MM.1S (cell line): ENCODE measurements around the gene TERT.

ENCODE experiments used
- EZH2 ChIP-seq: fragments of 300-600 bp; sonication (generic); optimal IDR thresholded peaks from 2 replicates; pipeline ENCODE3; 2017; ENCODE audit warnings: low read depth, mild to moderate bottlenecking, antibody characterized with exemption, low read length, mixed read lengths
- TF ChIP-seq, protein P1 (sequence below): fragments of 300-600 bp; sonication (generic); IDR thresholded peaks from 2 replicates; pipeline ENCODE4 v1.5.1; 2016; ENCODE audit warnings: antibody characterized with exemption, low read length, mixed read lengths

DNA sequence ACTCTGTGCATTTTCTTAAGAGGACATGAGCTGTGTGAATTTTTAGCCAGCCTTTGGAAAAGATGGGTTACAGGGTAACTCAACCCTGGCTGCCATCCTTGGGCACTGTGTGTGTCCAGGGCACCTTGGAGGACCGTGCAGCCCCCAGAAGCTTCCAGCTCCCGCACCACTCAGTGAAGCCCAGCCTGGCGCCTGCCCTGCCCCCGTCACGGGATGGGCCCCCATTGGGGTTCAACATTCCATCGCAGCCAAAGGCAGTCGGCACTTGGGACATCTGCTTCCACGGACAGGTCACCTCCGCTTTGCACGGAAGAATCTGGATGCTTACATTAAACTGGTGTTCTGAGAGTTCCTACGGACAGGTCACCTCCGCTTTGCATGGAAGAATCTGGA, 71.6 kb downstream of the TERT start:
- TF ChIP-seq, protein P1, sequence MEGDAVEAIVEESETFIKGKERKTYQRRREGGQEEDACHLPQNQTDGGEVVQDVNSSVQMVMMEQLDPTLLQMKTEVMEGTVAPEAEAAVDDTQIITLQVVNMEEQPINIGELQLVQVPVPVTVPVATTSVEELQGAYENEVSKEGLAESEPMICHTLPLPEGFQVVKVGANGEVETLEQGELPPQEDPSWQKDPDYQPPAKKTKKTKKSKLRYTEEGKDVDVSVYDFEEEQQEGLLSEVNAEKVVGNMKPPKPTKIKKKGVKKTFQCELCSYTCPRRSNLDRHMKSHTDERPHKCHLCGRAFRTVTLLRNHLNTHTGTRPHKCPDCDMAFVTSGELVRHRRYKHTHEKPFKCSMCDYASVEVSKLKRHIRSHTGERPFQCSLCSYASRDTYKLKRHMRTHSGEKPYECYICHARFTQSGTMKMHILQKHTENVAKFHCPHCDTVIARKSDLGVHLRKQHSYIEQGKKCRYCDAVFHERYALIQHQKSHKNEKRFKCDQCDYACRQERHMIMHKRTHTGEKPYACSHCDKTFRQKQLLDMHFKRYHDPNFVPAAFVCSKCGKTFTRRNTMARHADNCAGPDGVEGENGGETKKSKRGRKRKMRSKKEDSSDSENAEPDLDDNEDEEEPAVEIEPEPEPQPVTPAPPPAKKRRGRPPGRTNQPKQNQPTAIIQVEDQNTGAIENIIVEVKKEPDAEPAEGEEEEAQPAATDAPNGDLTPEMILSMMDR: no peak
- no peak for TF ChIP-seq EZH2
